ENCODE results near the gene ERBB4.
"Not testable (repeated sequence)": the region's sequence is repeated elsewhere in the genome, so short reads cannot be mapped to it uniquely, and the experiment has no call there.

ERBB4 gene

GRCh38 chr2:211729433-211729832 lies 809.2 kb downstream of the ERBB4 start:
- Histone ChIP-seq H3K4me3 (ENCODE audit: low read length) (no peak overlapping the region), H3K36me3 (ENCODE audit: control insufficient read depth, insufficient read depth, low read length) (no peaks in the 10 kb centered on the region), H3K9ac (ENCODE audit: low read length) (no peak overlapping the region)

GRCh38 chr2:211724933-211725332 lies 813.7 kb downstream of the ERBB4 start:
- Histone ChIP-seq H3K4me3 (ENCODE audit: low read length) (no peak overlapping the region), H3K9ac (ENCODE audit: low read length) (no peak overlapping the region), H3K27me3 (ENCODE audit: control insufficient read depth, insufficient read depth, low read length) (no peaks in the 10 kb centered on the region), H3K4me1 (ENCODE audit: control insufficient read depth, insufficient read depth, low read length) (no peaks in the 10 kb centered on the region), H3K9me3 (ENCODE audit: control insufficient read depth, low read length) (no peaks in the 10 kb centered on the region), H3K36me3 (ENCODE audit: control insufficient read depth, insufficient read depth, low read length) (no peaks in the 10 kb centered on the region)

More at GRCh38 chr2:211729433-211729832, 809.2 kb downstream of the ERBB4 start:
- Histone ChIP-seq H3K4me1 (ENCODE audit: control insufficient read depth, insufficient read depth, low read length) (no peaks in the 10 kb centered on the region), H3K9me3 (ENCODE audit: control insufficient read depth, low read length) (no peaks in the 10 kb centered on the region), H3K27me3 (ENCODE audit: control insufficient read depth, insufficient read depth, low read length) (no peaks in the 10 kb centered on the region)

- H3K9ac ChIP-seq (ENCODE audit: low read length), result no peak overlapping the region
- no peak overlapping the region for H3K4me3 ChIP-seq (ENCODE audit: low read length)
- H3K9me3 ChIP-seq (ENCODE audit: control insufficient read depth, low read length), result no peaks in the 10 kb centered on the region
- H3K4me1 ChIP-seq (ENCODE audit: control insufficient read depth, insufficient read depth, low read length), result no peaks in the 10 kb centered on the region
- no peaks in the 10 kb centered on the region for H3K27me3 ChIP-seq (ENCODE audit: control insufficient read depth, insufficient read depth, low read length)
- no peaks in the 10 kb centered on the region for H3K36me3 ChIP-seq (ENCODE audit: control insufficient read depth, insufficient read depth, low read length)
These were observed 815.2 kb downstream of the ERBB4 start for GRCh38 chr2:211723398-211723797.

- Histone ChIP-seq H3K9me3 (ENCODE audit: control insufficient read depth, low read length) (no peaks in the 10 kb centered on the region), H3K27me3 (ENCODE audit: control insufficient read depth, insufficient read depth, low read length) (no peaks in the 10 kb centered on the region), H3K4me3 (ENCODE audit: low read length) (no peak overlapping the region), H3K9ac (ENCODE audit: low read length) (no peak overlapping the region), H3K4me1 (ENCODE audit: control insufficient read depth, insufficient read depth, low read length) (no peaks in the 10 kb centered on the region), H3K36me3 (ENCODE audit: control insufficient read depth, insufficient read depth, low read length) (no peaks in the 10 kb centered on the region)
These were observed 815.7 kb downstream of the ERBB4 start for GRCh38 chr2:211722928-211723327.

- H3K4me3 ChIP-seq (ENCODE audit: low read length); H3K27me3 ChIP-seq (ENCODE audit: control insufficient read depth, insufficient read depth, low read length); H3K36me3 ChIP-seq (ENCODE audit: control insufficient read depth, insufficient read depth, low read length); H3K9me3 ChIP-seq (ENCODE audit: control insufficient read depth, low read length); H3K4me1 ChIP-seq (ENCODE audit: control insufficient read depth, insufficient read depth, low read length); H3K9ac ChIP-seq (ENCODE audit: low read length): not testable (repeated sequence)
These were observed 816.7 kb downstream of the ERBB4 start for GRCh38 chr2:211721874-211722273.

GRCh38 chr2:211709389-211709788 lies 829.2 kb downstream of the ERBB4 start:
- no peaks in the 10 kb centered on the region for H3K36me3 ChIP-seq (ENCODE audit: control insufficient read depth, insufficient read depth, low read length)
- H3K4me1 ChIP-seq (ENCODE audit: control insufficient read depth, insufficient read depth, low read length), result no peaks in the 10 kb centered on the region
- H3K27me3 ChIP-seq (ENCODE audit: control insufficient read depth, insufficient read depth, low read length), result no peaks in the 10 kb centered on the region
- no peaks in the 10 kb centered on the region for H3K9me3 ChIP-seq (ENCODE audit: control insufficient read depth, low read length)
- no peak overlapping the region for H3K4me3 ChIP-seq (ENCODE audit: low read length)
- H3K9ac ChIP-seq (ENCODE audit: low read length), result no peak overlapping the region

GRCh38 chr2:211692689-211693088 lies 845.9 kb downstream of the ERBB4 start:
- no peak overlapping the region for H3K9ac ChIP-seq (ENCODE audit: low read length)
- H3K36me3 ChIP-seq (ENCODE audit: control insufficient read depth, insufficient read depth, low read length), result no peaks in the 10 kb centered on the region
- no peaks in the 10 kb centered on the region for H3K27me3 ChIP-seq (ENCODE audit: control insufficient read depth, insufficient read depth, low read length)
- H3K4me3 ChIP-seq (ENCODE audit: low read length), result no peak overlapping the region
- H3K4me1 ChIP-seq (ENCODE audit: control insufficient read depth, insufficient read depth, low read length), result no peaks in the 10 kb centered on the region
- H3K9me3 ChIP-seq (ENCODE audit: control insufficient read depth, low read length), result no peaks in the 10 kb centered on the region

- Histone ChIP-seq H3K9me3 (ENCODE audit: control insufficient read depth, low read length) (no peaks in the 10 kb centered on the region), H3K27me3 (ENCODE audit: control insufficient read depth, insufficient read depth, low read length) (no peaks in the 10 kb centered on the region), H3K9ac (ENCODE audit: low read length) (no peak overlapping the region), H3K4me1 (ENCODE audit: control insufficient read depth, insufficient read depth, low read length) (no peaks in the 10 kb centered on the region), H3K36me3 (ENCODE audit: control insufficient read depth, insufficient read depth, low read length) (no peaks in the 10 kb centered on the region), H3K4me3 (ENCODE audit: low read length) (no peak overlapping the region)
These were observed 847.9 kb downstream of the ERBB4 start for GRCh38 chr2:211690736-211691135.

GRCh38 chr2:211688196-211688595 lies 850.4 kb downstream of the ERBB4 start:
- no peak overlapping the region for H3K9ac ChIP-seq (ENCODE audit: low read length)
- H3K27me3 ChIP-seq (ENCODE audit: control insufficient read depth, insufficient read depth, low read length), result no peaks in the 10 kb centered on the region
- no peaks in the 10 kb centered on the region for H3K4me1 ChIP-seq (ENCODE audit: control insufficient read depth, insufficient read depth, low read length)
- H3K9me3 ChIP-seq (ENCODE audit: control insufficient read depth, low read length), result no peaks in the 10 kb centered on the region
- H3K36me3 ChIP-seq (ENCODE audit: control insufficient read depth, insufficient read depth, low read length), result no peaks in the 10 kb centered on the region
- no peak overlapping the region for H3K4me3 ChIP-seq (ENCODE audit: low read length)

GRCh38 chr2:211674715-211675114 lies 863.9 kb downstream of the ERBB4 start:
- H3K4me3 ChIP-seq (ENCODE audit: low read length), result no peak overlapping the region
- no peaks in the 10 kb centered on the region for H3K36me3 ChIP-seq (ENCODE audit: control insufficient read depth, insufficient read depth, low read length)
- H3K27me3 ChIP-seq (ENCODE audit: control insufficient read depth, insufficient read depth, low read length), result no peaks in the 10 kb centered on the region
- no peaks in the 10 kb centered on the region for H3K4me1 ChIP-seq (ENCODE audit: control insufficient read depth, insufficient read depth, low read length)
- no peak overlapping the region for H3K9ac ChIP-seq (ENCODE audit: low read length)
- no peaks in the 10 kb centered on the region for H3K9me3 ChIP-seq (ENCODE audit: control insufficient read depth, low read length)

GRCh38 chr2:211673133-211673905 lies 865.3 kb downstream of the ERBB4 start:
- no peak overlapping the region for H3K4me3 ChIP-seq (ENCODE audit: low read length)
- no peaks in the 10 kb centered on the region for H3K36me3 ChIP-seq (ENCODE audit: control insufficient read depth, insufficient read depth, low read length)
- H3K4me1 ChIP-seq (ENCODE audit: control insufficient read depth, insufficient read depth, low read length), result no peaks in the 10 kb centered on the region
- no peaks in the 10 kb centered on the region for H3K27me3 ChIP-seq (ENCODE audit: control insufficient read depth, insufficient read depth, low read length)
- no peak overlapping the region for H3K9ac ChIP-seq (ENCODE audit: low read length)
- H3K9me3 ChIP-seq (ENCODE audit: control insufficient read depth, low read length), result no peaks in the 10 kb centered on the region

- no peak overlapping the region for H3K9ac ChIP-seq (ENCODE audit: low read length)
- H3K9me3 ChIP-seq (ENCODE audit: control insufficient read depth, low read length), result no peaks in the 10 kb centered on the region
- H3K4me3 ChIP-seq (ENCODE audit: low read length), result no peak overlapping the region
- H3K27me3 ChIP-seq (ENCODE audit: control insufficient read depth, insufficient read depth, low read length), result no peaks in the 10 kb centered on the region
- H3K36me3 ChIP-seq (ENCODE audit: control insufficient read depth, insufficient read depth, low read length), result no peaks in the 10 kb centered on the region
- H3K4me1 ChIP-seq (ENCODE audit: control insufficient read depth, insufficient read depth, low read length), result no peaks in the 10 kb centered on the region
These were observed 866.6 kb downstream of the ERBB4 start for GRCh38 chr2:211671977-211672376.

GRCh38 chr2:211665299-211665698 lies 873.3 kb downstream of the ERBB4 start:
- Histone ChIP-seq H3K4me3 (ENCODE audit: low read length) (no peak overlapping the region), H3K9me3 (ENCODE audit: control insufficient read depth, low read length) (no peaks in the 10 kb centered on the region), H3K36me3 (ENCODE audit: control insufficient read depth, insufficient read depth, low read length) (no peaks in the 10 kb centered on the region)

More at GRCh38 chr2:211665299-211665698, 873.3 kb downstream of the ERBB4 start:
- no peaks in the 10 kb centered on the region for H3K4me1 ChIP-seq (ENCODE audit: control insufficient read depth, insufficient read depth, low read length)
- no peaks in the 10 kb centered on the region for H3K27me3 ChIP-seq (ENCODE audit: control insufficient read depth, insufficient read depth, low read length)
- no peak overlapping the region for H3K9ac ChIP-seq (ENCODE audit: low read length)
